ENCODE measurements around the gene ESF1.

Gene ESF1

DNA sequence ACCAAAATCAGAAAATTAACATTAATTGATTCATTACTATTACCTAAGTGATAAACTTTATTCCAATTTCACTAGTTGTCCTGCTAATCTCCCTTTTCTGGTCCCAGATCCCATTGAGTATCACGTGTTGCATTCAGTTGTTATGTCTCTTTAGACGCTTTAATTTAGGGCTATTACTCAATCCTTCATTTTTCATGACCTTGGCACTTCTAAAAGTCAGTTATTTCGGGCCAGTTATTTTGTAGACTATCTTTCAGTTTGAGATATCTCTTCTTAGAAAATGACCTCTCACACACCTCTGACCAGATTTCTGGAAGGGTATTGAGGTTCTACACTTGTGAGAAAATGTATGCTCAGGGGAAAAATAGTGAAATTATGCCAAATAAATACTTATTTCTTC lies 112.0 kb downstream of the ESF1 start:
- no peak for DNase-seq

DNA sequence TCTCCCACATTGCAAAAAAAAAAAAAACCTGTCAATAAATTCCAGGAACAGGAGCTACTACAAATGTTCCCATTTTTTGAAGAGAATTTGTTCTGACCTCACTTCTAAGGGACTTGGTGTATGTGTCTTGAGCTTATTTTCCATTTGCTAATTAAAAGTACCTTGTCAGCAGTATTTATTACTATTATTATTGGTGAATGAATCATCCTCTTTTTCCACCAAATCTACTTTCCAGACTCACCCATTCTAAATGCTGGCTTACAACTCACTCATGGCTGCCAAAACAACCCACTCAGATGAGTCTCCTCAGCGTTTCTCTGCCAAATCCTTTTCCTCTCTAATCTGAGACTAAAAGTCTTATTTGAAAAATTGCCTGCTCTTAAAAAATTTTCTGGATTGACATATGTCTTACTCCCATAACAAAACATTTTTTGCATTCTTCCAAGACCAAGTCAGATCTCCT lies 112.8 kb downstream of the ESF1 start:
- no peak for DNase-seq

DNA sequence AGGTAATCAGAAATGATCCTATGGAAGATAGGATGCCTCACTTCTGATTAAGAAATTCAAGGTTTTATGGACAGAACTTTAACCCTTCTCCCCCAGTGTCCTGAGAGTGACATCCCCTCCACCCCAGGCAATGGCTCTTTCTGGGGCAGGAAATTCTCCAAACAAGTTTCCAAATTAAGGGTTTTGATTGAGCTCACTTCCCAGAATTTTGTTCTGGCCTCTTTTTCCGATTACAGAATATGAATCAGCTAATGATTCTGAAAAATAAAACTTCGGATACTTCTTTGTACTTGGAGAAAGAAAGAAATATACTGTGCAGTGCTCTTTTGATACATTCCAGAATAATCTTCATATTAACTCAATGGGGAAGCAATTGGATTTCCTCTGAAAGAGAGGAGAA lies 113.2 kb downstream of the ESF1 start:
- no peak for DNase-seq

DNA sequence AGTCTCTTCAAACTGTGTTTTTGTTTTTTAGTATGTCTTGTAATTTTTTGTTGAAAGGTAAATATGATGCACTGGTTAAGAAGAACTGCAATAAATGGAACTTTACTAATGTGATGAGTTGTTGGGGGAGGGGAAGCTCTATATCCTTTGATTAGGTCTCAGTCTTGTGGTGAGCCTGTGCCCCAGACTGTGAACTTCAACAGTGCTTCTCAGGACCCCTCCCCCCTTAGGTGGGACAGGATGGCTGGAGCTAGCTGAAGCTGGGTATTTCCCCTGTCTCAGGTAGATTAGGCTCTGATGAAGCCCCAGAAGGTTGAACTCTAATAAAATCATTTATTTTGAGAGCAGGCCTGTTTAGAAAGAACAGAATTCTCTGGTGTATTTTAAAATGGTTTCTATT lies 114.6 kb downstream of the ESF1 start:
- DNase-seq, result no peak

DNA sequence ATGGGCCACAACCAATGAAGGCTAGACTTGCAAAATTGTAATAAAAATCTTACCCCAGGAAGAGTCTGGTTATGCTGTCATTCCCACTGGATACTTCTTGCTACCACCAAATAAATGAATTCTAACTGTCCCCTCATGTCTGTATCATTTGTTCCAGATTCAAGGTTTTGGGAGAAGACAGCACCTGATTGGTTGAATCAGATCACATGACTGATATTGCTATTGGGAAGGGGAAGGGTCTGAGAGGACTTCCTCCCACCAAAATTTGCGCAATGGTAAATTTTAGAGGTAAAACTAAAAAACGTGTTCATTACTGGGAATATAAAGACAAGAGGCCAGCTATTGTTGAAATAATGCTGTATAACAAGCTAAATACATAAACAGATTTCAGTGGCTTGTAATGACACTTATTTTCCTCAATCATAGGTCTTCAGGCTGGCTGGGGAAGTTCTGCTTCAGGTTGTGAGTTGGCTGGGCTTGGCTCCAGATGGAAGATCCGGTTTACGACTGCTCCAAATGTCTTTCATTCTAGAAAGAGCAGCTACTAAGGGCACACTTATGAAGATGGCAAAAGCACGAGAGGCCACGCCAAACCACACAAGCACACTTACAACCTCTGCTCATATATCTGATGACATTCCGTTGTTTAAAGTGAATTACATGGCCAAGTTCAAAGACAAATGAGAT lies 118.9 kb downstream of the ESF1 start:
- DNase-seq, result no peak

Data from activated CD8-positive, alpha-beta memory T cell treated with anti-CD3 and anti-CD28 coated beads, Interleukin-2, amount 50 U/mL, for 48 hours (primary cell).